ENCODE results near the gene CPXM2. TPM values are rescaled to one million over a fixed set of nuclear protein-coding genes. Genes with fewer than 3 reads are reported as not detected.

Gene CPXM2
- total RNA-seq, 6 donors from 2014 or later = 0.61 to 10.2 (median 3.1) TPM

DNA sequence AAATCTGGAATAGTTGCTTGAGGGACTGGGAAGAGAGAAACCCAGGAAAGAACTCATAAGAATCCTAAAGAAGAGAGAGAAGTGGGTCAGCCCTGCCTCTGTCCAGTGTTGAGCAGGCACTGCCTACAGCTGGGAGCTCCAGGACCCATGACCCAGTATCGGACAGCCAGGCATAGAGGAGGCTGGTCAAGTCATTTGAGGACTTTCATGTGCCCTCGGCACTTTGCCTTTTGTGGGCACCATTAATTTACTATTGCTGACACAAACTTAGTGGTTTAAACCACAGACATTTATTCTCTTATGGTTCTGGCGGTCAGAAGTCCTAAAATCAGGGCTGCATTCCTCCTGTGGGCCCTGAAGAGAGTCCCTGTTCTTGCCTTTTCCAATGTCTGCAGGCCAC lies 60.3 kb downstream of the CPXM2 start:
- Histone ChIP-seq H3K27ac (no peak overlapping the region), H3K36me3 (no peaks in the 10 kb centered on the region), H3K27me3 (no peaks in the 10 kb centered on the region), H3K4me1 (no peaks in the 10 kb centered on the region), H3K9me3 (no peaks in the 10 kb centered on the region), H3K4me3 (no peak overlapping the region)
- TF ChIP-seq EP300 (IDR thresholded peaks at IDR 0.05) = no peak
- TF ChIP-seq, protein P1, sequence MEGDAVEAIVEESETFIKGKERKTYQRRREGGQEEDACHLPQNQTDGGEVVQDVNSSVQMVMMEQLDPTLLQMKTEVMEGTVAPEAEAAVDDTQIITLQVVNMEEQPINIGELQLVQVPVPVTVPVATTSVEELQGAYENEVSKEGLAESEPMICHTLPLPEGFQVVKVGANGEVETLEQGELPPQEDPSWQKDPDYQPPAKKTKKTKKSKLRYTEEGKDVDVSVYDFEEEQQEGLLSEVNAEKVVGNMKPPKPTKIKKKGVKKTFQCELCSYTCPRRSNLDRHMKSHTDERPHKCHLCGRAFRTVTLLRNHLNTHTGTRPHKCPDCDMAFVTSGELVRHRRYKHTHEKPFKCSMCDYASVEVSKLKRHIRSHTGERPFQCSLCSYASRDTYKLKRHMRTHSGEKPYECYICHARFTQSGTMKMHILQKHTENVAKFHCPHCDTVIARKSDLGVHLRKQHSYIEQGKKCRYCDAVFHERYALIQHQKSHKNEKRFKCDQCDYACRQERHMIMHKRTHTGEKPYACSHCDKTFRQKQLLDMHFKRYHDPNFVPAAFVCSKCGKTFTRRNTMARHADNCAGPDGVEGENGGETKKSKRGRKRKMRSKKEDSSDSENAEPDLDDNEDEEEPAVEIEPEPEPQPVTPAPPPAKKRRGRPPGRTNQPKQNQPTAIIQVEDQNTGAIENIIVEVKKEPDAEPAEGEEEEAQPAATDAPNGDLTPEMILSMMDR (IDR thresholded peaks at IDR 0.05) = no peak
- no peak for TF ChIP-seq POLR2AphosphoS5 (IDR thresholded peaks at IDR 0.05)
- TF ChIP-seq POLR2A (IDR thresholded peaks at IDR 0.05) = no peak
- 61 to 63% methylated on average over 2 to 3 of the region's 3 CpGs for WGBS, 2 donors
- ATAC-seq (ENCODE audit: low FRiP score in 2 of 2) (no peak), DNase-seq (no peak)

DNA sequence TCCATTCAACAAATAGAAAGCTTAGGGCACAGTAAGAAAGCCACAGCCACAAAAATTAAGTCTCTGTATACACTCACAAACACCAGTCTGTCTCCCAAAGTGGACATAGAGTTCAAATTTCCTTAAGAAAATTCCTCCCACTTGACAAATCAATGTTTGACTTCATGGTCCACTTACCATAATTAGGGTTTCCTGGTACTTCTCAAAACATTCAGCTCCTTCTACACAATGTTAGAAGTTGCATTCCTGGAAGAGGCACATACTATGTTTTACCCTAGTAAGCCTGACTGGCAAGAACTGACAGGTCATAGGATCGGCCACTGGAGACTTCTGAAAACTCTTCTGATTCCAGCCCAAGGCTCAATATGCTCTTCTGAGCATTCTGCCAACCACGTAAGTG lies 70.5 kb downstream of the CPXM2 start:
- Histone ChIP-seq H3K27me3 (no peaks in the 10 kb centered on the region), H3K9me3 (no peaks in the 10 kb centered on the region), H3K4me3 (no peak overlapping the region), H3K4me1 (no peaks in the 10 kb centered on the region), H3K36me3 (no peaks in the 10 kb centered on the region), H3K27ac (no peak overlapping the region)
- no peak for ATAC-seq (ENCODE audit: low FRiP score in 2 of 2)
- TF ChIP-seq EP300 (IDR thresholded peaks at IDR 0.05) (no peak), POLR2AphosphoS5 (IDR thresholded peaks at IDR 0.05) (no peak), POLR2A (IDR thresholded peaks at IDR 0.05) (no peak)
- TF ChIP-seq, protein P1 (IDR thresholded peaks at IDR 0.05) = no peak
- WGBS, 2 donors = 50 to 57% methylated on average over 1 to 2 of the region's 2 CpGs
- DNase-seq = no peak

DNA sequence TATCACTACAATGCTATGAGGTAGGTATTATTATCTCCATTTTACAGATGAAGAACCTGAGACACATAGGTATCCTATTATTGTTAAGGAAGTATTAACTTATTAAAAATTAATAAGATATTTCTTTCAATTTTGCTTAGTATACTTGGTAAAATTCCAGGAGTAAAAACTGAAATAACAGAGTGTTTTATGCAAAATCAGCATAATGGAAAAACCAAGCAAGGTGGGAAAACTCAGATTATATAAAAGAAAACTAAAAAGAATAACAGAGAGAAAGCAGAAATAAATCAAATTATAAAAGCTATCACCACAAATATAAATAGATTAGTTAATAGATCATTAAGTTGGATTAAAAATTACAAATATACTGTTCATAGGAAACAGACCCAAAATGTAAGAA lies 82.0 kb downstream of the CPXM2 start:
- no peak for DNase-seq
- Histone ChIP-seq H3K27me3 (no peaks in the 10 kb centered on the region), H3K36me3 (no peaks in the 10 kb centered on the region), H3K4me3 (no peak overlapping the region), H3K9me3 (no peaks in the 10 kb centered on the region), H3K4me1 (no peaks in the 10 kb centered on the region), H3K27ac (no peak overlapping the region)
- ATAC-seq (ENCODE audit: low FRiP score in 2 of 2) = no peak
- TF ChIP-seq POLR2AphosphoS5 (IDR thresholded peaks at IDR 0.05) (no peak), POLR2A (IDR thresholded peaks at IDR 0.05) (no peak), EP300 (IDR thresholded peaks at IDR 0.05) (no peak)
- TF ChIP-seq, protein P1 (IDR thresholded peaks at IDR 0.05) = no peak

DNA sequence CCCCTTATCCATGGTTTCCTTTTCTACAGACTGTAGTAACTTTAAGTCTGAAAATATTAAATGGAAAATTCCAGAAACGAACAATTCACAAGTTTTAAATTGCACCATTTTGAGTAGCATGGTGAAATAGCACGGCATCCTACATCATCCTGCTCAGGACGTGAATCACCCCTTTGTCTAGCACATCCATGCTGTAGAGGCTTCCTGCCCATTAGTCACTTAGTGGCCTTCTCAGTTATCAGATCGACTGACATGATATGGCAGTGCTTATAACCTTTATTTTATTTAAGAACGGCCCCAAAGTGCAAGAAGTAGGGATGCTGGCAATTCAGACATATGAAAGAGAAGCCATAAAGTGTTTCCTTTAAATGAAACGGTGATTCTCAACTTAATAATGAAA lies 82.7 kb downstream of the CPXM2 start:
- H3K27me3 ChIP-seq = no peaks in the 10 kb centered on the region
- WGBS, 2 donors = 54 to 58% methylated on average over 6 of the region's 6 CpGs
- H3K4me1 ChIP-seq = no peaks in the 10 kb centered on the region
- H3K4me3 ChIP-seq = no peak overlapping the region
- ATAC-seq (ENCODE audit: low FRiP score in 2 of 2) = peak in 1 of 2 donors; percentile 70
- DNase-seq = no peak
- H3K27ac ChIP-seq = no peak overlapping the region
- TF ChIP-seq, protein P1 (IDR thresholded peaks at IDR 0.05) = no peak
- TF ChIP-seq EP300 (IDR thresholded peaks at IDR 0.05) (no peak), POLR2A (IDR thresholded peaks at IDR 0.05) (no peak), POLR2AphosphoS5 (IDR thresholded peaks at IDR 0.05) (no peak)
- no peaks in the 10 kb centered on the region for H3K36me3 ChIP-seq
- H3K9me3 ChIP-seq = no peaks in the 10 kb centered on the region

DNA sequence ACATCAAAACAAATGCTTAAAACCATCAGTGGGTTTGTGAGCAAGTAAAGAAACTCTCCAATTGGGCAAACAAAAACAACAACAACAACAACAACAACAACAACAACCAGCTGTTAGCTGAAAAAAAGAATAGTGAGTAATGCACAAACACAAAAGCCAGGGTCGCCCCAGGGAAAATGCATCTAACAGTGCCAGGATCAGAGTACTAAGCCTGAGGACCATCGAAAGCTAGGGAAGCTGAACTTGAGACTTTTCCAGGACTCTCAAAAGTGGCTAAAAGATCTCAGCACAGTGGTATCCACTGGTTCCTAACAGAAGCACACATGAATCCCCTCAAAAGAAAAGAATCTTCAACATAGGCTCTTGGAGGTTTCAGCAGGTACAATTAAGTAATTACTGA lies 83.3 kb downstream of the CPXM2 start:
- TF ChIP-seq POLR2AphosphoS5 (IDR thresholded peaks at IDR 0.05) (no peak), POLR2A (IDR thresholded peaks at IDR 0.05) (no peak), EP300 (IDR thresholded peaks at IDR 0.05) (no peak)
- TF ChIP-seq, protein P1 (IDR thresholded peaks at IDR 0.05) = no peak
- 73 to 75% methylated on average over 2 of the region's 2 CpGs for WGBS, 2 donors
- H3K4me1 ChIP-seq = no peaks in the 10 kb centered on the region
- H3K4me3 ChIP-seq = no peak overlapping the region
- no peak for ATAC-seq (ENCODE audit: low FRiP score in 2 of 2)
- no peaks in the 10 kb centered on the region for H3K27me3 ChIP-seq
- DNase-seq = no peak
- no peaks in the 10 kb centered on the region for H3K36me3 ChIP-seq
- H3K9me3 ChIP-seq = no peaks in the 10 kb centered on the region
- no peak overlapping the region for H3K27ac ChIP-seq
